Measurements from ENCODE around the gene LRRC71.

DNA sequence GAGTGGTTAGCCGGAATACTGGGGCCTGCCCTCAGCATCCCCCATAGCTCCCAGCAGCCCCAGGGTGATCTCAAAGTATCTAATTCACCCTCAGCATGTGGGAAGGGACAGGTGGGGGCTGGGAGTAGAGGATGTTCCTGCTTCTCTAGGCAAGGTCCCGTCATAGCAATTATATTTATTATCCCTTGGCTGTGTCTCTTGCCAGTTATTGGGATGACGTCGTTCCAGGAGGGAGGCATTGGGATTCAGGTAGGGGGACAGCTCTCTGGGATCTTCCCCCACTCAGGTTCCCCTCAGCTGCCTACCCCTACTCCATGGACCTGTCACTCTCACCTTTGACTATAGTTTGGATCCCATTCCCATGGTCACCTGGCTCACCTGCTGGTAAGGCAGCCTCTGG, 38.8 kb upstream of the LRRC71 start:
- TF ChIP-seq CTCF (IDR thresholded peaks at IDR 0.05) (no peak), POLR2A (IDR thresholded peaks at IDR 0.05) (no peak)

All from testis (tissue), 2 donors.